GM18907 (cell line): ENCODE results near the gene SLC25A38.

Experiments
- ATAC-seq: cut with Tn5 transposase; IDR thresholded peaks from one replicate; pipeline ENCODE4 v1.9.1; 2021; ENCODE audit warnings: mild to moderate bottlenecking, moderate library complexity; ENCODE audit not compliant: unreplicated experiment

SLC25A38 gene

GRCh38 chr3:39376959-39377634, 6.1 kb upstream of the SLC25A38 start:
- ATAC-seq: no peak

DNA sequence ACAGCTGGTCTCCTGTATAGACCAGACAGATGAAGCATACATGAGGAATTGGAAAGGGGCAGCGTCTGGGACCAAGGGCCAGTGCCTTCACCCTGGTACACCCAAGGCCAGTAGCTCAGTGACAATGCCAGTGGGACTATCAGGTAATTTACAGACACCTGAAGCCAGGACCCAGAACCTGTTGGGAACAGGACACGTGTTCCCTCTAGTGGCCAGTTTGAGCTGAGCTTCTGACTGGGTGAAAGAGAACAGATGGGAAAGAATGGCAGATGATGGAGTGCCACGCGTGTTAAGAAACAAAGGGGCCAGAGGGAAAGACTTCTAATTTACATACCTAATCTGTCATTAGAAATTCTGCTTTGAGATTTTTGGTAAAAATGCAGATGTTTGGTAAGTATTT, 5.1 kb upstream of the SLC25A38 start:
- peak; percentile 60 for ATAC-seq

DNA sequence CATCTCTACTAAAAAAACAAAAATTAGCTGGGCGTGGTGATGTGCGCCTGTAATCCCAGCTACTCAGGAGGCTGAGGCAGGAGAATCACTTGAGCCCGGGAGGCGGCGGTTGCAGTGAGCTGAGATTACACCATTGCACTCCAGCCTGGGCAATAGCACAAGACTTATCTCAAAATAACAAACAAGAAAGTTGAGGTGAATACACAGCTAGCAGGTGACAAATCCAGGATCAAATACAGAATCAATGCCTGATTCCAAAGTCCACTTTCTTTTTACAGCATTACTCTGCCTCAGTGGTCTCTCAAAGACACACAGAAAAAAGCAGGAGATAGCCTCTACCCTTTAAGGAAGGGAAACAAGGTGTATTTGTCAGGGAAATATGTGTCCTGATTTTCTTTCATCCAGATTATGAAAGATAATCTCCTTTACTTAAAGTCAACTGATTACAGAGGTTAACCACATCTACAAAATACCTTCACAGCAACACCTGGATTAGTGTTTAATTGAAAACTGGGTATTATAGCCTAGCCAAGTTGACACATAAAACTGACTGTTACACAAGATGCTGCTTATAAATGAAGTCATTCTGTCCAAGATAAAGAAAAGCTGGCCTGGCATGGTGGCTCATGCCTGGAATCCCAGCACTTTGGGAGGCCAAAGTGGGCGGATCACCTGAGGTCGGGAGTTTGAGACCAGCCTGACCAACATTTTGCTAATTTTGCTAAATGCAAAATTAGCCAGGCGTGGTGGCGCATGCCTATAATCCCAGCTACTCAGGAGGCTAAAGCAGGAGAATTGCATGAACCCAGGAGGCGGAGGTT, 4.0 kb upstream of the SLC25A38 start:
- no peak for ATAC-seq

DNA sequence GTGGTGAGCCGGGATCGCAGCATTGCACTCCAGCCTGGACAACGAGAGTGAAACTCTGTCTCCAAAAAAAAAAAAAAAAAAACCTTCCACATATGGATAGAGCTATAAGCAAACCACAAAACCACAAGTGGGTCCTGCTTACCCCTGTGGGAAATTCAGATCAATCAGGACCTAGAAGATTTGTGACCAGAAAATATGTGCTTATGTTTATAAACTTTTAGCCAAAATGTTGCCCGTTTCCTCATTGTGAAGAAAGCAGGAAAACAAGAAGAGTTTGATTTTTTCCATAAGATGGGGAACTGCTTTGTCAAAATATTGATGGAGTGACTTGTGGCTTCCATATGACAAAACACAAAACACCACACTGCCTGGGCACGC, 3.4 kb upstream of the SLC25A38 start:
- no peak for ATAC-seq

DNA sequence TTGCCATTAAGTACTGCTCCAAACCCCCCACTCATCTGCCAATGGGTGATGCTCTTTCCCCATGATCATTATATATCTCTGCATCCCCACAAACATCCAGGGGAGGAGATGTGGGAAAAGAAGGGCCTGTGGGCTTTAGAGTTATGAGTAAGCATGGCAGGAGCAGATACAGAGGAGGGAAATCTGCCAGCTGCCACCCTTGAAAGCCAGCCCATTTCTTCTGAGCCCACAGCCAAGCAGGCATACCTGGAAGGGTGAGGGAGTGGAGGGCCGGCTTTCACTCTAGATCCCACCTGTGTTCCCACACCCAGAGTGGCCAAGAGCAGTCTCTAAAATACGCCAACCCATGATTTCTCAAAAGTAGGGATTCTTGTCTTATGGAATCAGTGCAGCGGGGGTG, 1.7 kb upstream of the SLC25A38 start:
- ATAC-seq: no peak

DNA sequence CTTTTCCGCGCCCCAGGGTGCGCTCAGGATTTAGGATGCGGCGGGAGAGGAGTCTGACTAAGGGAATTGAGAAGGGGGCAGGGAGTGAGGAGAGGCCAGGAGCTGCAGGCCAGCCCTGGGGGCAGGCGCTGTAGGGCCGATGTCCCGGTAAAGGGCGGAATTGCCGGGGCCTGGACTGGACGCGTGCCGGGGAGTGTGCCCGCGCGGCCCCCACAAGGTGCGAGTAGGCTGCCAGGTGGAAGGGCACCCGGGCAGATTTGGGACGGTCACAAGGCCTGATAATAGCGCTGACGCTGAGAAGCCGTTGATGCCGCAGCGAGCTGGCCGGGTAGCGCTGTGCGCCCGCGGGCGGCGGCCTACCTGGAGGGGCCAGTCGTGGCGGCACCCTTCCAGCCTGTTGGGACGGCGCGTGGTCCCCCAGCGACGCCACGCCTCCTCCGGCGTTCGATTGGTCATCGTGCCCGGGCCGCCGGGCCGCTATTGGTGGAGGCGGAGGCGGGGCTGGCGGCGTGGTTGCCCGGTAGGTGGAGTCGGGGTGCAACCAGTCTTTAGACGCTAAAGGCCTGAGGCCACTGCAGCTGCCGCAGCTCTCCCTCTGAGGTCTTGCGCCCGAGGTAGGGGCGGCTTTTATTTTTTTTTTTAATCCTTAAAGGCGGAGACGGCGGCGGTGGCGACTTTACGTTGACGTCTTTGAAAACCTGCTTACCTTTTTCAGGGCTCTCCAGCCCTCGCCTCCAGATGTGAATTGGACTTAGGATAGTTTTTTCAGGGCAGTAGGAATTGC, 903 bp downstream of the SLC25A38 start:
- peak; percentile 77 for ATAC-seq

GRCh38 chr3:39384665-39385000, 1.5 kb downstream of the SLC25A38 start:
- no peak for ATAC-seq

DNA sequence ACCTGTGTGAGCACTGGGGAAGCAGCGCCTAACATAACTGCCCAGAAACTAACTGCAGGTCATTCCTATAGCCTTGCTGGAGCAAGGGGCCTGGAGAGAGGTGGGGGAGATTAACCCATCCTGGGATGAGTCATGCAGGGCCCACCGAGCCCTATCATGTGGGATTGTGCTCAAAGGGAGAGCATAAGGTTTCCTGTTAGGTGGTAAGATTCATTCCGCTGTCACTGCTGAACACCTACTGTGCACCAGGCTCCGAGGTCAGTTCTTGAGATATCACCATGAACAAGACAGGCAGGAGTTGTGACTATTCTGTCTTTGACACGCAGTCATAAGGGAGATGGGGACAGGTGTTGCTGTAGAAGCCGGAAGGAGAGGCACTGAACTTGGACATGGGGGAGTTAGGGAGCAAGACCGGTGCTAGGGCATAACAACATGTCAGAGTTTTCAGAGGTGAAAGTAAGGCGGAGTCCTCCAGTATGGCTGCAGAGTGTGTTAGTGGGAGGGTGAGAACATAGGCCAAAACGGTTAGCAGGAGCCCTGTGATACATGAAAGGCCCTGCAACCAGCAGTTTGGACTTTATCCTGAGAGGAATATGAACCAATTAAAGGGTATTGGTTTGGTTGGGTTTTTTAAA, 2.4 kb downstream of the SLC25A38 start:
- no peak for ATAC-seq

GRCh38 chr3:39386318-39386717, 3.1 kb downstream of the SLC25A38 start:
- ATAC-seq: no peak

GRCh38 chr3:39387411-39387975, 4.3 kb downstream of the SLC25A38 start:
- ATAC-seq: no peak

DNA sequence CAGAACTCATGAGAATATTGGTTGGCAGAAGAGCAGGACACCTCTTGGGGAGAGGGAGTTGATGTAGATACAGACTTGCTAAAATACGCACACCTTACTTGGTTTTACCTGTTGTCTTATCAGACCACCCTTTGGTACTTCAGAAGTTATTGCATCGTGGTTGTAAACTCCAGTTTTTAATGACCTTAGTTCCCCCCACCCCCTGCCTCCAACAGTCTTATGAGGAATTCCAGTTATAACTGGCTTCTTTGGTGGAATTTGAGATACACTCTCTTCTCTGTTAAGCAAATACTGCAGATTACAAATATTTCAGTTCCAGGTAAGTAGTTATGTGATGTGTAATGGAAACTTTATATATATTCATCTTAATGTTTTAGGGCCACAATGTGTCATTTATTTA, 5.0 kb downstream of the SLC25A38 start:
- no peak for ATAC-seq

DNA sequence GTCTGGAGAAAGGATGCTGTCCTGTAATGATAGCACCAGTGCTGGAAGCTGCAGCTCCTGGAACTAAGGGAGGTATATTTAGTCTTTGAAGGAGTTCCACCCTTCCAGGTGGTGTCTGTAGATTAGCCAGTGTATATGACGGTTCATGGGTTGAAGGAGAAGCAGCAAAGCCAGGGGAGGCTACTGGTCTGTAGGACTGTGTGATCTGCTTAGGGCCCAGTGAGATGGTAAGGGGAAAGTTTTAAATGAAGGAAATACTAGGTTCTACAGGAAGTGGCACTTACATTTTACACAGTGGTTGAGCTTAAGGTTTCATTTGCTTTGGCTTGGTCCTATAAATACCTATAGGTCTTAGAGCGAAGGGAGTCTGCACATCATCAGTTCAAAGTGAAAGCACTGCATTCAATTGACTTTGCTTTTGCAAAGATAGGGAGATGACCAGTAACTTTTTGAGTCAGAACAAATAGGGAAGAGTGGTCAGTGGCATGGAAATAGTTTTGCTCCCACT, 5.6 kb downstream of the SLC25A38 start:
- ATAC-seq: peak; percentile 78

- ATAC-seq: no peak
Measured at GRCh38 chr3:39390181-39390580, 7.0 kb downstream of the SLC25A38 start.

GRCh38 chr3:39396690-39397089, 13.5 kb downstream of the SLC25A38 start:
- no peak for ATAC-seq

GRCh38 chr3:39398700-39399099, 15.5 kb downstream of the SLC25A38 start:
- no peak for ATAC-seq

- ATAC-seq: no peak
Measured at GRCh38 chr3:39401983-39402382, 18.8 kb downstream of the SLC25A38 start.

DNA sequence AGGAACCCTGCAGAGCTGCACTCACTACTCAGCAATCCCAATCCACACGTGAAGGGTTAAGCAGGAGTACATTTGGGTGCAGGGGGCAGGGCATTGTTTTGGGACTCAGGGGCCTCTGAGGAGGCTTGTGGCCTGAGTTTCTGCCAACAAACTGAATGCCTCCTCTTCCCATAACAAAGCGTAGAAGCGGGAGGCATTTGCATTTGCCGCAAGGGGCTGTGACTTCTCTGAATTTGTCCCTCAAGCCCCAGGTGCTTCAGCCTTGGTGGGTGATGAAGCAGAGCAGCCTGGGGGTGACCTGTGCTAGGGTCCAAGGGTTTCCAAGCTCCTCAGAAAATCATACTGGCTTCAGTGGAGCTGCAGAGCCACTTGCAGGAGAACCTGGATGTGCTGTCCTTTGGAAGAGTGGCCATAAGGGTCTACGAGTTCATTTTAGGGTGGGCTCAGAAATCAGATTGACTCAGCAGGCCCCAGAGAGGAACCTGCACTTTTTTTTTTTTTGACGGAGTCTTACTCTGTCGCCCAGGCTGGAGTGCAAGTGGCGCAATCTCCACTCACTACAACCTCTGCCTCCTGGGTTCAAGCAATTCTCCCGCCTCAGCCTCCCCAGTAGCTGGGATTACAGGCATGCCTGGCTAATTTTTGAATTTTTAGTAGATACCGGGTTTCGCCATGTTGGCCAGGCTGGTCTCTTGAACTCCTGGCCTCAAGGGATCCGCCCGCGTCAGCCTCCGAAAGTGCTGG, 21.9 kb downstream of the SLC25A38 start:
- ATAC-seq: no peak

DNA sequence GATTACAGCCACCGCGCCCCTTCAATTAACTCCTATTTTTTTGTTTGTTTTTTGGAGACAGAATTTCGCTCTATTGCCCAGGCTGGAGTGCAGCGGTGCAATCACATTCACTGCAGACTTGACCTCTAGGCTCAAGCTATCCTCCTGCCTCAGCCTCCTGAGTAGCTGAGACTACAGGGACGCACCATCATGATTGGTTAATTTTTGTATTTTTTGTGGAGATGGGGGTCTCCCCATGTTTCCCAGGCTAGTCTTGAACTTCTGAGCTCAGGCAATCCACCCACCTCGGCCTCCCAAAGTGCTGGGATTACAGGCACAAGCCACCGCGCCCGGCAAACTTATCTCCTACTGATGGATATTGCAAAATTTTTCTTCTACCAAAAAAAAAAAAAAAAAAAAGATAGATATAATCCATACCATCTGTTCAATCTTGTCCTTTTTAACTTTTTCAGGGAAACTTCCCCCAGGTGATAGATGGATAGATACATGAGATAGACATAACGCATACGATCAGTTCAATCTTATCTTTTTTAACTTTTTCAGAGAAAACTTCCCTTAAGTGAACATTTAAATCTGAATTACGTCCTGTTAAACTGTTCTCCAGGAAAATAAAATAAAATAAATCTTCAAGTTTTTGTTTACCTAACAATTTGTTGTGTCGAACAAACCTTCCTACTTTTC, 22.7 kb downstream of the SLC25A38 start:
- ATAC-seq: no peak
